WERI-Rb-1 (cell line): ENCODE results near the gene BAHCC1.

Source experiments
- DNase-seq: peaks from one replicate; pipeline ENCODE4 v3.0.0-alpha.2; 2020
- H3K27ac ChIP-seq: fragments of 250-450 bp; sonication (Bioruptor Pico); 2 replicates; pipeline ENCODE4 v1.5.1; 2020; ENCODE audit warnings: mild to moderate bottlenecking, moderate library complexity
- H3K27me3 ChIP-seq: fragments of 250-450 bp; sonication (Bioruptor Pico); 2 replicates; pipeline ENCODE4 v1.5.1; 2021; ENCODE audit warnings: mild to moderate bottlenecking, low read depth, moderate library complexity; ENCODE audit not compliant: insufficient read depth, severe bottlenecking
- H3K36me3 ChIP-seq: fragments of 250-450 bp; sonication (Bioruptor Pico); 2 replicates; pipeline ENCODE4 v1.5.1; 2020; ENCODE audit warnings: mild to moderate bottlenecking, moderate library complexity
- H3K4me3 ChIP-seq: 2 replicates; pipeline ENCODE4 v1.5.1; 2011; ENCODE audit warnings: low read depth, mild to moderate bottlenecking, control low read depth, low read length
- H3K9me3 ChIP-seq: fragments of 250-450 bp; sonication (Bioruptor Pico); 2 replicates; pipeline ENCODE4 v1.5.1; 2021; ENCODE audit warnings: mild to moderate bottlenecking, moderate library complexity; ENCODE audit not compliant: severe bottlenecking
- CTCF ChIP-seq: IDR thresholded peaks from 2 replicates; pipeline ENCODE4 v1.5.1; 2011; ENCODE audit warnings: low read depth, mild to moderate bottlenecking, control low read depth, inconsistent platforms, low read length

The BAHCC1 gene

GRCh38 chr17:81426393-81427172, 31.3 kb downstream of the BAHCC1 start:
- Histone ChIP-seq H3K4me3 (no peak overlapping the region), H3K9me3 (peaks cover 5% of the 10 kb centered on the region), H3K27me3 (no peaks in the 10 kb centered on the region), H3K27ac (no peak overlapping the region), H3K36me3 (no peaks in the 10 kb centered on the region; the same call in 1 of the 2 replicates)
- no peak for DNase-seq
- TF ChIP-seq CTCF = no peak

GRCh38 chr17:81427173-81428120, 32.2 kb downstream of the BAHCC1 start:
- Histone ChIP-seq H3K36me3 (no peaks in the 10 kb centered on the region; the same call in 1 of the 2 replicates), H3K27ac (no peak overlapping the region), H3K4me3 (no peak overlapping the region), H3K27me3 (no peaks in the 10 kb centered on the region), H3K9me3 (peaks cover 5% of the 10 kb centered on the region)
- TF ChIP-seq CTCF = no peak
- no peak for DNase-seq

- Histone ChIP-seq H3K27me3 (no peaks in the 10 kb centered on the region), H3K36me3 (no peaks in the 10 kb centered on the region; the same call in 1 of the 2 replicates), H3K4me3 (no peak overlapping the region), H3K27ac (no peak overlapping the region), H3K9me3 (peaks cover 5% of the 10 kb centered on the region)
- no peak for TF ChIP-seq CTCF
- no peak for DNase-seq
Measured at GRCh38 chr17:81428121-81428515, 32.9 kb downstream of the BAHCC1 start.

GRCh38 chr17:81428516-81428915, 33.3 kb downstream of the BAHCC1 start:
- Histone ChIP-seq H3K4me3 (no peak overlapping the region), H3K27ac (no peak overlapping the region)

More at GRCh38 chr17:81428516-81428915, 33.3 kb downstream of the BAHCC1 start:
- H3K9me3 ChIP-seq = peaks cover 5% of the 10 kb centered on the region
- DNase-seq = no peak
- H3K27me3 ChIP-seq = no peaks in the 10 kb centered on the region
- TF ChIP-seq CTCF = no peak
- no peaks in the 10 kb centered on the region; the same call in 1 of the 2 replicates for H3K36me3 ChIP-seq
